Lower leg skin (tissue), 4 donors: ENCODE data around the gene CLEC7A. TPM values are rescaled to one million over a fixed set of nuclear protein-coding genes. Genes with fewer than 3 reads are reported as not detected.

Experiments used
- DNase-seq, 2 donors: peaks; one replicate each; pipeline ENCODE4 v3.0.0-alpha.2; 2019; ENCODE audit warnings: low spot score in 2 of 2
- H3K4me3 ChIP-seq: fragments of 200-600 bp; sonication (generic); 2 replicates; pipeline ENCODE4 v1.5.1; 2017; ENCODE audit warnings: mild to moderate bottlenecking, low read depth; ENCODE audit not compliant: poor library complexity, severe bottlenecking
- POLR2A ChIP-seq, 2 donors: fragments of 450-650 bp; IDR thresholded peaks; one replicate each; pipeline ENCODE4 v1.6.1; 2016 to 2017; ENCODE audit warnings: antibody characterized with exemption in 2 of 2, mild to moderate bottlenecking in 1 of 2, moderate library complexity in 1 of 2
- WGBS, 2 donors: methylation state at CpG; one replicate each; pipeline ENCODE4 v1.1.5; 2018; 5-methylcytosine and 5-hydroxymethylcytosine counted together
- intact Hi-C: fragments of 100-400 bp; cut with DNase I; formaldehyde crosslinking; loops from one replicate; pipeline ENCODE4 v1.15.0; 2023; ENCODE audit warnings: low total_unique reads
- total RNA-seq, 4 donors: library from RNA; depleted of rRNA; stranded (reverse); fragments of >200 nt; gene quantifications; one replicate each; pipeline ENCODE4 v1.1.0, GENCODE V29; 2016
- TF ChIP-seq, protein P1 (sequence below), 3 donors: fragments of 450-650 bp; IDR thresholded peaks; one replicate each; pipeline ENCODE4 v1.5.1; 2016; ENCODE audit warnings: antibody characterized with exemption in 3 of 3, mild to moderate bottlenecking in 3 of 3, moderate library complexity in 2 of 3

Gene CLEC7A
- total RNA-seq, 4 donors from 2014 or later, result 4.8 to 14.1 (median 6.7) TPM

DNA sequence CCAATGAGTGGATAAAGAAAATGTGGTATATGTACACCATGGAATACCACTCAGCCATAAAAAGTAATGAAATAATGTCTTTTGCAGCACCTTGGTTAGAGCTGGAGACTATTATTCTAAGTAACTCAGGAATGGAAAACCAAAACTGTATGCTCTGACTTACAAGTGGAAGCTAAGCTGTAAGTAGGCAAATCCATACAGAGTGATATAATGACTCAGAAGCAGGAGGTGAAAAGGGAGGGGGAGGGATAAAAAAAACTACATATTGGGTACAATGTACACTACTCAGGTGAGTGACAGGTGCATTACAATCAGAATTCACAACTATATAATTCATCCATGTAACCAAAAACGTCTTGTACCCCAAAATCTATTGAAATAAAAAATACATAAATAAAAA lies 16.1 kb downstream of the CLEC7A start:
- no peak for TF ChIP-seq POLR2A (IDR thresholded peaks at IDR 0.05)
- TF ChIP-seq, protein P1, sequence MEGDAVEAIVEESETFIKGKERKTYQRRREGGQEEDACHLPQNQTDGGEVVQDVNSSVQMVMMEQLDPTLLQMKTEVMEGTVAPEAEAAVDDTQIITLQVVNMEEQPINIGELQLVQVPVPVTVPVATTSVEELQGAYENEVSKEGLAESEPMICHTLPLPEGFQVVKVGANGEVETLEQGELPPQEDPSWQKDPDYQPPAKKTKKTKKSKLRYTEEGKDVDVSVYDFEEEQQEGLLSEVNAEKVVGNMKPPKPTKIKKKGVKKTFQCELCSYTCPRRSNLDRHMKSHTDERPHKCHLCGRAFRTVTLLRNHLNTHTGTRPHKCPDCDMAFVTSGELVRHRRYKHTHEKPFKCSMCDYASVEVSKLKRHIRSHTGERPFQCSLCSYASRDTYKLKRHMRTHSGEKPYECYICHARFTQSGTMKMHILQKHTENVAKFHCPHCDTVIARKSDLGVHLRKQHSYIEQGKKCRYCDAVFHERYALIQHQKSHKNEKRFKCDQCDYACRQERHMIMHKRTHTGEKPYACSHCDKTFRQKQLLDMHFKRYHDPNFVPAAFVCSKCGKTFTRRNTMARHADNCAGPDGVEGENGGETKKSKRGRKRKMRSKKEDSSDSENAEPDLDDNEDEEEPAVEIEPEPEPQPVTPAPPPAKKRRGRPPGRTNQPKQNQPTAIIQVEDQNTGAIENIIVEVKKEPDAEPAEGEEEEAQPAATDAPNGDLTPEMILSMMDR (IDR thresholded peaks at IDR 0.05), result no peak
- H3K4me3 ChIP-seq, result no peak overlapping the region
- intact Hi-C loops, result no loop called here
- WGBS, 2 donors, result 71 to 78% methylated on average over 1 of the region's 1 CpG
- DNase-seq, result no peak

DNA sequence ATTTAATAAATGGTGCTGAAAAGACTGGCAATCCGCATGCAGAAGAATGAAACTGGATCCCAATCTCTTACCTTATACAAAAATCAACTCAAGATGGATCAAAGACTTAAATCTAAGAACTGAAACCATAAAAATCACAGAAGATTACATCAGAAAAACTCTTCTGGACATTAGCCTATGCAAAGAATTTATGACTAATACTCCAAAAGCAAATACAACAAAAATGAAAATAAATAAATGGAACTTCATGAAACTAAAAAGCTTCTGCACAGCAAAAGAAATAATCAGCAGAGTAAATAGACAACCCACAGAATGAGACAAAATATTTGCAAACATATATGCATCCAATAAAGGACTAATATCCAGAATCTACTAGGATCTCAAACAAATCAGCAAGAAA lies 16.9 kb downstream of the CLEC7A start:
- H3K4me3 ChIP-seq, result no peak overlapping the region
- WGBS, 2 donors, result 82 to 90% methylated on average over 1 of the region's 1 CpG
- no peak for TF ChIP-seq POLR2A (IDR thresholded peaks at IDR 0.05)
- TF ChIP-seq, protein P1 (IDR thresholded peaks at IDR 0.05), result no peak
- intact Hi-C loops, result no loop called here
- DNase-seq, result no peak

DNA sequence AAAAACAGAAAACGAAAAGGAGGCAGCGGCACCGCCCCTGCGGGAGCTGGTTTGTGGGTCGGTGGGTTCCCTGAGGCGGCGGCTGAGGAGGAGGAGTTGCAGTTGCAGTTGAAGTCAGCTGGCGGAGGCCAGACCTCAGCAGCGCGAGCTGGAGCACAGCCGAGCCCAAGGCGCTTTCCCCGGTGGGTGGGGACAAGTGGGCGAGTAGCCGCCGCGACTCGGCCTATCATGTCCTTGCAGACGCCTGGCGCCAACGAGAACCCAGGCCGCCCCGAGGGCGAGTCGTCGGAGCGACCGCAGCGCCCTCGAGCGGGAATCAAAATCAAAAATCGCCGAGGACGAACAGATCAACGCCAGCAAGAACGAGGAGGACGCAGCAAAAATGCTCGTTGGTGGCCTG lies 18.5 kb downstream of the CLEC7A start:
- intact Hi-C loops, result no loop called here
- 92 to 96% methylated on average over 38 of the region's 38 CpGs for WGBS, 2 donors
- no peak for DNase-seq
- H3K4me3 ChIP-seq, result no peak overlapping the region
- TF ChIP-seq POLR2A (IDR thresholded peaks at IDR 0.05), result no peak
- TF ChIP-seq, protein P1 (IDR thresholded peaks at IDR 0.05), result no peak

DNA sequence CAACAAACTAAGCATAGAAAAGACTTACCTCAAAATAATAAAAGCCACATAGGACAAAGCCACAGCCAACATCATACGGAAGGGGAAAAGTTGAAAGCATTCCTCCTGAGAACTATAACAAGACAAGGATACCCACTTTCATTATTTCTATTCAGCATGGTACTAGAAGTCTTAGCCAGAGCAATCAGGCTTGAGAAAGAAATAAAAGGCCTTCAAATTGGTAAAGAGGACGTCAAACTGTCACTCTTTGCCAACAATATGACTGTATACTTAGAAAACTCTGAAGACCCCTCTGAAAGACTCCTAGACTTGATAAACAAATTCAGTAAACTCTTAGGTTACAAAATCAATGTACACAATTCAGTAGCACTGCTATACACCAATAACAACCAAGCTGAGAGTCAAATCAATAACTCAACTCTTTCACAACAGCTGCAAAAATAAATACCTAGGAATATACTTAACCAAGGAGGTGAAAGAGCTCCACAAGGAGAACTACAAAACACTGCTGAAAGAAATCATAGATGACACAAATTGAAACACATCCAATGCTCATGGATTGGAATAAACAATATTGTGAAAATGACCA lies 19.6 kb downstream of the CLEC7A start:
- no peak overlapping the region for H3K4me3 ChIP-seq
- intact Hi-C loops, result no loop called here
- no peak for TF ChIP-seq POLR2A (IDR thresholded peaks at IDR 0.05)
- TF ChIP-seq, protein P1 (IDR thresholded peaks at IDR 0.05), result no peak
- 88 to 89% methylated on average over 2 of the region's 2 CpGs for WGBS, 2 donors
- DNase-seq, result no peak

DNA sequence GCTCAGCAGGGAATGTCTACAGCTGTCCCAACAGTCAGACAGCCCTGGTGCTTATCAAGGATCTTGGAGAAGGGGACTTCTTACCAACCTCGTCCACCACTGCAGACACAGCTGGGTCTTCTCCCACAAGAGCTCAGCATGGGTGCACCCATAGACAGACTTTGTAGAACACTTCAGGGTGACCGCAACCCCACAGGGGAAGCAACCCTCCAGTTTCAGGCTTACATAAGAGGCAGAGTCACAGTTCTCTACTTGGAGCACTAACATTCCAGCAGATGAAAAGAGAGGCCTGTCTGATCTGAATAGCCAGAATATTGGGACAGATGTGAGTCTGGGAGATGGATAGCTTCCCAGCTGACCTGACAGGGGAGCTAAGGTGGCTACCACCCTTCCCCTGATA lies 27.7 kb downstream of the CLEC7A start:
- no peak for TF ChIP-seq POLR2A (IDR thresholded peaks at IDR 0.05)
- TF ChIP-seq, protein P1 (IDR thresholded peaks at IDR 0.05), result no peak
- WGBS, 2 donors, result 42 to 90% methylated on average over 2 of the region's 2 CpGs
- DNase-seq, result no peak
- intact Hi-C loops, result no loop called here
- no peak overlapping the region for H3K4me3 ChIP-seq

DNA sequence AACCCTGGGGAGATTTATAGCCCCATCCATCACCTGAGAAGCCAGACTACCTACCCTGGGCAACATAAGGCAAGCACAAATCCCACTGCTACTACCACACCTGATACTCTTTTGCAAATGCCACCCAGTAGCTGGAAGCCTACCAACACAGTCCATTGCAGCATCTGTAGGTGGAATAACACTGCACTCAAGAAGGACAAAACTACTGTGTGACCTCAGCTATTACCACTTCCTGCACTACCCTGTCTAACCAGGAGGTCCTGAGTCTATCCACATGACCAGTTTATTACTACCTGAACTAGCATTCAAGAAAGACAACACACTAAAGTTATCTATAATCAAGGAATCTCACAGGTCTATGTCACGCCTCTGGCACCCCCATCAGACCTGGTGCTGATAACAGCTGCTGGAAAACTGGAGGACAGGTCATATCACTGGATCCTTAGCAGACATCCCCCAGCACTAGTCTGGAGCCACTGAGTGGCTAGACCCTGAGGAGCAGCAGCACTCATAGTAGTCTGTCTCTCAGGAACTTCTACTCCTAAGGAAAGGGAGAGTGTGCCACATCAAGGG lies 28.3 kb downstream of the CLEC7A start:
- 82% methylated on average over 1 of the region's 1 CpG for WGBS, 2 donors
- no peak for DNase-seq
- no peak for TF ChIP-seq POLR2A (IDR thresholded peaks at IDR 0.05)
- TF ChIP-seq, protein P1 (IDR thresholded peaks at IDR 0.05), result no peak
- intact Hi-C loops, result no loop called here
- no peak overlapping the region for H3K4me3 ChIP-seq
